A549 (cell line): ENCODE results near the gene CD276.

ENCODE experiments used
- CHD2 ChIP-seq: fragments of 150-350 bp; IDR thresholded peaks from 2 replicates; pipeline ENCODE4 v1.6.1; 2014; ENCODE audit warnings: low read length; ENCODE audit not compliant: partially characterized antibody
- JUN ChIP-seq, 2 experiments: fragments of >200 bp; sonication (Bioruptor Twin); formaldehyde crosslinking; IDR thresholded peaks; 2 replicates in 1 of 2; 3 replicates in 1 of 2; pipeline ENCODE4 v1.6.1; 2016 to 2017
- KDM1A ChIP-seq: fragments of 200-600 bp; sonication (generic); IDR thresholded peaks from 2 replicates; pipeline ENCODE4 v1.6.1; 2016; ENCODE audit warnings: low read depth, mild to moderate bottlenecking
- MAZ ChIP-seq: fragments of 150-350 bp; IDR thresholded peaks from 2 replicates; pipeline ENCODE4 v1.6.1; 2014; ENCODE audit warnings: antibody characterized with exemption, low read depth, low read length, borderline replicate concordance
- PHF8 ChIP-seq: fragments of 200-600 bp; sonication (generic); IDR thresholded peaks from 2 replicates; pipeline ENCODE4 v1.6.1; 2016; ENCODE audit warnings: low read depth, mild to moderate bottlenecking, antibody characterized with exemption, moderate library complexity, borderline replicate concordance
- POLR2A ChIP-seq: IDR thresholded peaks from 2 replicates; pipeline ENCODE4 v1.6.1; 2012; ENCODE audit warnings: mild to moderate bottlenecking, low read length
- RAD21 ChIP-seq, 2 experiments: fragments of >200 bp in 1 of 2; sonication (Bioruptor Twin) in 1 of 2; formaldehyde crosslinking in 1 of 2; IDR thresholded peaks in 1 of 2; conservative IDR thresholded peaks in 1 of 2; 2 replicates in 1 of 2; 3 replicates in 1 of 2; pipeline ENCODE4 v1.6.1; 2012 to 2018; ENCODE audit warnings: inconsistent platforms in 1 of 2
- RFX5 ChIP-seq: fragments of 450-650 bp; IDR thresholded peaks from 2 replicates; pipeline ENCODE4 v1.7.1; 2014; ENCODE audit warnings: antibody characterized with exemption, mild to moderate bottlenecking, moderate library complexity
- TFCP2L1 ChIP-seq: fragments of 250-450 bp; sonication (Bioruptor Pico); IDR thresholded peaks from 2 replicates; pipeline ENCODE4 v1.5.0; 2021; ENCODE audit warnings: mild to moderate bottlenecking
- TF ChIP-seq, protein P1 (sequence below): fragments of >200 bp; sonication (Bioruptor Twin); formaldehyde crosslinking; IDR thresholded peaks from 3 replicates; pipeline ENCODE4 v1.5.1; 2016
- TF ChIP-seq, protein P2 (sequence below): IDR thresholded peaks from 2 replicates; pipeline ENCODE4 v1.6.1; 2012; ENCODE audit warnings: low read depth, borderline replicate concordance
- TF ChIP-seq, protein P3 (sequence below): fragments of 450-650 bp; IDR thresholded peaks from 2 replicates; pipeline ENCODE4 v1.6.1; 2014; ENCODE audit warnings: antibody characterized with exemption
- TF ChIP-seq, protein P4 (sequence below): IDR thresholded peaks from 2 replicates; pipeline ENCODE4 v1.6.1; 2012

DNA sequence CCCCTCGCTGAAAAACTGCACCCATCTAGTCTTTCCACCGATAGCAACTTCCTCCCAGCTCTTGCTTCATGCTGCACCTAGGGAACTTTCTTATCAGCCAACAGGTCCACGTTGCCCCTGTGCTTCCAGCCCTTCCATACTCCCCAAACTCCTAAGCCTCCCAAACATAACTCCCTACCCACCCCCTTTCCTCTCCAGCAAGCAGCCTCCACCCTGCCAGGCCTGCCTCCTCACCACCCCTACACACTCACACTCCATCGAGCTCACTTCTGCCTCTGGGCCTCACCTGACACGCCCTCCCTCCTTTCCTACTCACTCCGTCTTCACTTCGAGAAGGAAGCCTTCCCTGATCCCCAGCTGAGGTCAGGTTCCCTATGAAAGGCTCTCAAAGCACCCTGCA lies 60.9 kb downstream of the CD276 start:
- TF ChIP-seq KDM1A (no peak), JUN (IDR thresholded peaks at IDR 0.05) (no peak), CHD2 (no peak), TFCP2L1 (CRISPR knock-in tag) (no peak), POLR2A (no peak), RFX5 (no peak), PHF8 (no peak), MAZ (no peak), RAD21 (conservative IDR thresholded peaks at IDR 0.05 in 1 of 2, IDR thresholded peaks at IDR 0.05 in 1 of 2) (no peak)
- TF ChIP-seq, protein P1, sequence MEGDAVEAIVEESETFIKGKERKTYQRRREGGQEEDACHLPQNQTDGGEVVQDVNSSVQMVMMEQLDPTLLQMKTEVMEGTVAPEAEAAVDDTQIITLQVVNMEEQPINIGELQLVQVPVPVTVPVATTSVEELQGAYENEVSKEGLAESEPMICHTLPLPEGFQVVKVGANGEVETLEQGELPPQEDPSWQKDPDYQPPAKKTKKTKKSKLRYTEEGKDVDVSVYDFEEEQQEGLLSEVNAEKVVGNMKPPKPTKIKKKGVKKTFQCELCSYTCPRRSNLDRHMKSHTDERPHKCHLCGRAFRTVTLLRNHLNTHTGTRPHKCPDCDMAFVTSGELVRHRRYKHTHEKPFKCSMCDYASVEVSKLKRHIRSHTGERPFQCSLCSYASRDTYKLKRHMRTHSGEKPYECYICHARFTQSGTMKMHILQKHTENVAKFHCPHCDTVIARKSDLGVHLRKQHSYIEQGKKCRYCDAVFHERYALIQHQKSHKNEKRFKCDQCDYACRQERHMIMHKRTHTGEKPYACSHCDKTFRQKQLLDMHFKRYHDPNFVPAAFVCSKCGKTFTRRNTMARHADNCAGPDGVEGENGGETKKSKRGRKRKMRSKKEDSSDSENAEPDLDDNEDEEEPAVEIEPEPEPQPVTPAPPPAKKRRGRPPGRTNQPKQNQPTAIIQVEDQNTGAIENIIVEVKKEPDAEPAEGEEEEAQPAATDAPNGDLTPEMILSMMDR: no peak
- TF ChIP-seq, protein P2, sequence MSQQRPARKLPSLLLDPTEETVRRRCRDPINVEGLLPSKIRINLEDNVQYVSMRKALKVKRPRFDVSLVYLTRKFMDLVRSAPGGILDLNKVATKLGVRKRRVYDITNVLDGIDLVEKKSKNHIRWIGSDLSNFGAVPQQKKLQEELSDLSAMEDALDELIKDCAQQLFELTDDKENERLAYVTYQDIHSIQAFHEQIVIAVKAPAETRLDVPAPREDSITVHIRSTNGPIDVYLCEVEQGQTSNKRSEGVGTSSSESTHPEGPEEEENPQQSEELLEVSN: no peak
- TF ChIP-seq, protein P3, sequence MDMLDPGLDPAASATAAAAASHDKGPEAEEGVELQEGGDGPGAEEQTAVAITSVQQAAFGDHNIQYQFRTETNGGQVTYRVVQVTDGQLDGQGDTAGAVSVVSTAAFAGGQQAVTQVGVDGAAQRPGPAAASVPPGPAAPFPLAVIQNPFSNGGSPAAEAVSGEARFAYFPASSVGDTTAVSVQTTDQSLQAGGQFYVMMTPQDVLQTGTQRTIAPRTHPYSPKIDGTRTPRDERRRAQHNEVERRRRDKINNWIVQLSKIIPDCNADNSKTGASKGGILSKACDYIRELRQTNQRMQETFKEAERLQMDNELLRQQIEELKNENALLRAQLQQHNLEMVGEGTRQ: no peak
- TF ChIP-seq, protein P4, sequence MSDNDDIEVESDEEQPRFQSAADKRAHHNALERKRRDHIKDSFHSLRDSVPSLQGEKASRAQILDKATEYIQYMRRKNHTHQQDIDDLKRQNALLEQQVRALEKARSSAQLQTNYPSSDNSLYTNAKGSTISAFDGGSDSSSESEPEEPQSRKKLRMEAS: no peak
